ENCODE measurements around the gene LRCOL1.

DNA sequence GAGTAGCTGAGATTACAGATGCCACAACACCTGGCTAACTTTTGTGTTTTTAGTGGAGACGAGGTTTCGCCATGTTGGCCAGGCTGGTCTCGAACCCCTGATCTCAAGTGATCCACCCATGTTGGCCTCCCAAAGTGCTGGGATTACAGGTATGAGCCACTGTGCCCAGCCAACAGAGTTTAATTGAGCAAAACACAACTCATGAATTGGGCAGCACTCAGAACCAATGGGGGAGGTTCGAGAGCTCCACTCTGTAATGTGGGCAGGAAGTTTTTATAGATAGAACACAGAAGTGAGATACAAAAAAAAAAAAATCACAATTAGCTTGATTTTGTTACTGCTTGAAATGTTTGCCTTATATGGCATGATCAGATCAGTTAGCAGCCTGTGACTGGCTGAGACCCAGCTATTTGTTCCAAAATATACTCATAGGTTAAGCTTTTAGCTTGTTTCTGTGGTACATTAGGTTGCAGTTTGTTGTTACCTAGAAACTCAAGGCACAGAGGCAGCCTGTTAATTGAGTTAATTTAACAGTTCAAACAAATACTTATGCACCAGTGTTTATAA lies 6.8 kb upstream of the LRCOL1 start:
- TF ChIP-seq CTCF (IDR thresholded peaks at IDR 0.05) = no peak
- no peak for TF ChIP-seq EP300 (IDR thresholded peaks at IDR 0.05)
- TF ChIP-seq POLR2AphosphoS5 (IDR thresholded peaks at IDR 0.05) = no peak
- TF ChIP-seq POLR2A (IDR thresholded peaks at IDR 0.05) = no peak
